GM21526 (cell line): ENCODE results near the gene CATSPERB.
"Not testable (repeated sequence)": the region's sequence is repeated elsewhere in the genome, so short reads cannot be mapped to it uniquely, and the experiment has no call there.

Experiments
- ATAC-seq: cut with Tn5 transposase; IDR thresholded peaks from one replicate; pipeline ENCODE4 v1.9.1; 2021; ENCODE audit warnings: moderate library complexity; ENCODE audit not compliant: unreplicated experiment, low FRiP score

CATSPERB gene

DNA sequence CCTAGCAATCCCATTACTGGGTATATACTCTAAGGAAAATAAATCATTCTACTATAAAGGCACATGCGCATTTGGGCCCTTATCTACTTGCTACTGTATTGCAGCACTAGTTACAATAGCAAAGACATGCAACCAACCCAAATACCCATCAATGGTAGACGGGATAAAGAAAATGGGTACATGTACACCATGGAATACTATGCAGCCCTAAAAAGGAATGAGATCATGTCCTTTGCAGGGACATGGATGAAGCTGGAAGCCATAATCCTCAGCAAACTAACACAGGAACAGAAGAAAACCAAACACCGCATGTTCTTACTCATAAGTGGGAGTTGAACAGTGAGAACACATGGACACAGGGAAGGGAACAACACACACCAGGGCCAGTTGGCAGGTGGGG lies 54.2 kb downstream of the CATSPERB start:
- ATAC-seq, result not testable (repeated sequence)

DNA sequence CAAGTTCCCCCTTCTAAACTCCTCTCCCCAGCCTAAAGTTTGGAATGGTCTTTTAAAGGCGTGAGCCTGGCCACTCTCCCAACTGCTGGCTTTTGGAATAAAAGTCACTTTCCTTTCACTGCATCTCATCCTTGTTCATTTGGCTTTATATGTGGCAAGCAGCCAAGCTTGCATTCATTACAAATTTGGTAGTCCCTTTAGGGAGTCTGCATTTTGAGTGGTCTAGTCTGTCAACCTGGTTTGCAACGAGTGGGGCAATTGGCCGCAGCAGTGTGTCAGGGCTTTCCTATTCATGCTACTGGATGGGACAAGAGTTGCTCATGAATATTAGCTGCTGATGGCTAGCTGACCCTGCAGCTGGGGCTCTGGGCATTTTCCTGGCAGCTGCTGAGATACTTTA lies 57.0 kb downstream of the CATSPERB start:
- ATAC-seq, result no peak

DNA sequence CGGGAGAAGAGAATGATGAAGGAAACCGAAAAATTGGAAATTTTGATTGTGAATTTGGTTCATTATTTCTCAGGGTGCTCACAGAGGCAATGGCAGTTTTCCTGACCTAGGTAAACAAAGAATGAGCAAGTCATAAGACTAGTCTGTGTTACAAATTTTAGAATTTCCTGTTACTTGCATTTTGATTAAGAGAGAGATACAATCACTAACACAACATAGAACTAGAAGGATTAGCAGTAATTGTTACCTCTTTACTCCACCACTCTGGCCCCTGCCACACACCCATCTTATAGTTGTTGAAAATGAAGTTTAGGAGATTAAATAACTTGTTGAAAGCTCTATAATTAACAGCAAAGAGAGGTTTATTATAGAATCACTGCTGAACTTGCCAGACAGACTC lies 62.0 kb downstream of the CATSPERB start:
- ATAC-seq, result no peak

DNA sequence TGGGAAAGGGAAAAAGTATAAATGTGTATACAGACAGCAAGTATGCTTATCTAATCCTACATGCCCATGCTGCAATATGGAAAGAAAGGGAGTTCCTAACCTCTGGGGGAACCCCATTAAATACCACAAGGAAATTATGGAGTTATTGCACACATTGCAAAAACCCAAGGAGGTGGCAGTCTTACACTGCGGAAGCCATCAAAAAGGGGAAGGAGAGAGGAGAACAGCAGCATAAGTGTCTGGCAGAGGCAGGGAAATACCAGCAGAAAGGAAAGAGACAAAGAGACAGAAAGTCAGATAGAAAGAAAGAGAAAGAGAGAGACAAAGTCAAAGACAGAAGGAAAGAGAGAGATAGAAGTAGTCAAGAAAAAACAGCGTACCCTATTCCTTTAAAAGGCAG lies 64.8 kb downstream of the CATSPERB start:
- ATAC-seq, result not testable (repeated sequence)

DNA sequence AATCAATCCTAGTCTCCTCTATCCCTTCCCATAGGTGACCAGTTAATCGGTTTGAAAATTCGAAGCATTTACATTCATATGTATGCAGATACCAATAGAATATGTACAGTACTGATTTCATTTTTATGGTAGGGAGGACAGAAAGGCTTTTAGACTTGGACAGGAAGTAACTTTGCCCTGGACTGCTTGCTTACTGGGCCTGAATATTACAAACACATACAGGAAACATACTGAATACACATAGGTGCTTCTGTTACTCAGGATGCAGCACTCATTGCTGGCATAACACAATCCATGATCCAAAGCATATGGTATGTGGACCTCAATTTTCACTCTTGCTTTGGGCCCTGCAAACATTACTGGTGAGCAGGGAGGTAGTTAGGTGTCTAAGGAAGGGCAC lies 71.1 kb downstream of the CATSPERB start:
- no peak for ATAC-seq

DNA sequence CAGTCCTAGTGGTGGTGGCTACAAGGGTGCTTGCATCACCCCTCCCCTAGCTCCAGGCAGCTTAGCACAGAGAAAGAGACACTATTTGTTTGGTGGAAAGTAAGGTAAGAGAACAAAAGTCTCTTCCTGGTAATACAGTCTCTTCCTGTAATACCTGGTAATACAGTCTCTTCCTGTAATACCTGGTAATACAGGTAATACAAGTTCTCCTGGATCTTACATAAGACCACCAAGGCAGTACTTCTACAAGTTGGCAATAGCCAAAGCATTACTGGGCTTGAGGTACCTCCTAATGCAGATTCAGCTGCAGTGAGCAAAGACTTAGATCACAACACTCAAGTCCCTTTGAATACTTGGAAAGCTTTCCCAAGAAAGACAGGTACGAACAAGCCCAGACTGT lies 77.0 kb downstream of the CATSPERB start:
- ATAC-seq, result no peak

DNA sequence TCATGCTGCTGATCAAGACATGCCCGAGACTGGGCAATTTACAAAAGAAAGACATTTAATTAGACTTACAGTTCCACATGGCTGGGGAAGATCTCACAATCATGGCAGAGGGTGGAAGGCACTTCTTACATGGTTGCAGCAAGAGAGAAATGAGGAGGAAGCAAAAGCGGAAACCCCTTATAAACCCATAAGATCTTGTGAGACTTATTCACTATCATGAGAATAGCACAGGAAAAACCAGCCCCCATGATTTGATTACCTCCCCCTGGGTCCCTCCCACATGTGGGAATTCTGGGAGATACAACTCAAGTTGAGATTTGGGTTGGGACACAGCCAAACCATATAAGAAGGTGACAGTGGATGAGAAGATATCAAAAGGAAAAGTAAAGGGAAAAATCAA lies 78.4 kb downstream of the CATSPERB start:
- ATAC-seq, result no peak

DNA sequence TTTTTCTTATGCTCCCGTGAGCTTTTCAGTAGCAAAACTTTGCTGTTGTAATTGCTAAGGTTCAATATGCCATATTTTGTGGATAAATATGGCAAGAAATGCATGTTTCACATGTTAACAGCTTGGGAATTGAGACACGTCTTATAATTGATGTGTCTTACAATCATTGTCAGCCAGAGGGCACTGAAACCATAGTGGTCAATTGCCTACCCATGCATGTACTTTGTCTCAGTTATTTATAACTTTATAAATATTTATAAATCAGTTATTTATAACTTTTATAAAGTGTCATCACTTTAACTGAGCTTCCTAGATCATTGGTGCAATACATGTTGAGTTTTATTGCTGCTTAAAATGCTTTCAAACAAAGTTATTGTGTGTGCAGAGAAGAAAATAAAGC lies 82.0 kb downstream of the CATSPERB start:
- ATAC-seq, result no peak

DNA sequence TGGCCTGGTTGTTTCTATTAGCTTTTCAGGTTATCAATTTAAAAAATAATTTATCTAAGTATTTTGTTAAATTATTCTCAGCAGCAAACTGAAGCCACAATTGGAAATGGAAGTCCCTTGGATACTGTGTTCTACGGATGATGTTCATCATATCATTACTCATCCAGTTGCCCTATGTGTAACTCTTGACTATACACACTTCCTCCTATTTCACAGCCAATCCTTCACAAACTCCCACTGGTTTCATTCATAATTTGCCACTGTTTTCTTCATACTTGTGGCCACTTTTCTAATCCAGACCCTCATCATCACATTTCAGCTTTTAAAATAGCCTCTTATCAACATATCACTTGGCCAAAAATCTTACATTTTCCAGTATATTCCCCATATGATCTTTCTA lies 84.0 kb downstream of the CATSPERB start:
- ATAC-seq, result no peak

DNA sequence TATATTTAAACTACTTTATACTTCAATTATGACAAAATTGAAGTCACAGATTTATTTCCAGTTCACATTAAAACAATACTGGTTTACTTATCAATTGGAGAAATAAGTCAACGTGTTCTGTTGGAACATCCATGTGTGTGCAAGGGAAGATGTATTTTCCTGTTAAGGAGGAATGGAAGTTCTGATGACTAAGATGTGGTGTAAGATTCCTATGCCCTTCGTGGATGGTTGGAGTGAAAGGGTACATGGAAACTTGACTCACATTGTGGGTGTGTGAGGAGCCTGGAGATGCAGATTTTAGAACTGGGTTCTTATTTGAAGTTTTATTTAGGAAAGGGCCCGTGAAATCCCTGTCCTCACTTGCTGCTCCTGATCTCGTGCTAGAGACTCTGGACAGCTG lies 95.3 kb downstream of the CATSPERB start:
- no peak for ATAC-seq

DNA sequence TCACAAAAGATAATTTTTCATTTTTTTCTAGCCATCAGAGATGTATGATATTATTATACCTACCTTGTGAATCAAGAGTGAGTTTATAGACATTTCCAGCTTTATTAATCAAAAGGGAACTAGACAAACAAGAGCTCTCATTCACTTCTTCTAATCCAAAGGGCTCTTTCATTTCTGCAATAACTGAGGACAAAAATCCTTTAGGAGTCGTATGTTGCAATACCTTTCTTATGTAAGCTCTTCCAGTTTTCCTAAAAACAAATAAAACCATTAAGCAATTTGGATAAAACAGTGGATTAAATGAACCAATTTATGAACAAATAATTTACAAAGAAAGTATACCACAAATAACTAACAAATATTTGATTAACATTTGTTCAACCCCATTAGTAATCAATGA lies 107.1 kb downstream of the CATSPERB start:
- no peak for ATAC-seq

DNA sequence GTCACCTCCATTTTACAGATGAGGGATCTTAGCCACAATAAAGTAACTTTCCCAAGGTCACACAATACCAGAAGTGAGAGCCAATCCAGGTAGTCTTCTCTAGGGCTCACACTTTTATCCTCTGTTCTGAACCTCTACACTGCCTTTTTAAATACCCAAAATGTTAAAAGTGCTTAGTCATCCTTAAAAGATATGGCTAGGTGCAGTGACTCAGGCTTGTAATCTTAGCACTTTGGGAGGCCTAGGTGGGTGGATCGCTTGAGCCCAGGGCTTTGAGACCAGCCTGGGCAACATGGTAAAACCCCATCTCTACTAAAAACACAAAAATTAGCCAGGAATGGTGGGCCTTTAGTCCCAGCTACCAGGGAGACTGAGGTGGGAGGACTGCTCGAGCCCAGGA lies 117.7 kb downstream of the CATSPERB start:
- no peak for ATAC-seq

DNA sequence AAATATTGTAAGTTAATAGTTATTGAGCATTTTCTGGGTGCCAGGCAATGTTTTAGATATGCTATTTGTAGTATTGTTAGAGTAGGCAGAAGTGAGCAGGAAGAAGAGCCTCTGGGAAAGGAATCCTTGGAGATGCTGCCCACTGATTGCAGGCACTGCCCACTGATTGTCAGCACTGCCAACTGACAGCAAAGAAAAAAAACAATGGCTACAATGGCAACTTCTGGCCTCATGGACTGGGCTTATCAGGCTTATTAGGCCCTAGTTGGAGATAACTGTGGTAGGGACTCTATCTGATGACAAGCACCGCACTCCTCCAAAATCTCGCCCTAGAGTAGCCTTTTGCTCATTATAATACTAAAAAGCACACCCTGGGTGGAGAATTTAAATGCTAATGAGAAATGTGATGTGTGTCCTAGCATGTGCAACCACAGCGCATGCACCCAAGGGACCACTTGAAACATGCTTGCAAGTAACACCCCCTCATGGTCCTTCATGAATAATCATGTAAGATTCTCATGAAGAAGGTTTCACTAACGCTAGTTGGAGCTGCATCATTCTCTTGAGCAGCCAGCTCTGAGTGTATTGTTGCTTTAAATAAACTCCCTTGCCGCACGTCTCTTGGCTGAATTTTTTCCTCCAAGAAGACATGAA lies 118.3 kb downstream of the CATSPERB start:
- ATAC-seq, result no peak

DNA sequence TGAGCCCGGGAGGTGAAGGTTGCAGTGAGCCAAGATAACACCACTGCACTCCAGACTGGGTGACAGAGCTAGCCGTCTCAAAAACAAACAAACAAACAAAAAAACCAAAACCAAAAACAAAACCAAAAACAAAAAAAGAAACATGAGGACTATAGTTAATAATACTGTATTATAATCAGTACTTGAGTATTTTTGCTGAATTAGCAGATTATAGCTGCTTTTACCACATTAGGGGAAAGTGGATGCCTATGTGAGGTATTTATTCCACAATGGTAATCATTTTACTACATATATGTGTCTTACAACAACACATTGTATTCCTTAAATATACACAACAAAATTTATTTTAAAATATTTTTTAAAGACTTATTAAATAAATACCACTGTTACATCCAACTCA lies 120.4 kb downstream of the CATSPERB start:
- ATAC-seq, result no peak

DNA sequence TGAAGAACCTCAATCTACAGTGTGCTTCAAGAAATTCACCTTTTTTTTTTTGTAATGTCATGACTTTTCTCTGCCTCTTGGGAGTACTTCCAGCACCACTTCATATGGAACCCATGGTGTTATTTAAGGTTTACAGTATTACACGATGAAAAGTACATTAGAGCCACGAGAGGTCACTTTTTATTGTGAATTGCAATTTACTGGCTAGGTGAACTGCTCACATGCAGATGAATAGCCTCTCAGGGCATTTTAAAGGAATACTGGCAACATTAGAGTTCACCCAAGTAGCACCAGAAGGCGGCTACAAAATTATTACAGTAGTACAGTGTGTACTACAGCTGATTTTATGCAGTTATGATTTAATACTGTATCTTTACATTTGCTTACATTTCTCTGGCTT lies 122.7 kb downstream of the CATSPERB start:
- ATAC-seq, result no peak

DNA sequence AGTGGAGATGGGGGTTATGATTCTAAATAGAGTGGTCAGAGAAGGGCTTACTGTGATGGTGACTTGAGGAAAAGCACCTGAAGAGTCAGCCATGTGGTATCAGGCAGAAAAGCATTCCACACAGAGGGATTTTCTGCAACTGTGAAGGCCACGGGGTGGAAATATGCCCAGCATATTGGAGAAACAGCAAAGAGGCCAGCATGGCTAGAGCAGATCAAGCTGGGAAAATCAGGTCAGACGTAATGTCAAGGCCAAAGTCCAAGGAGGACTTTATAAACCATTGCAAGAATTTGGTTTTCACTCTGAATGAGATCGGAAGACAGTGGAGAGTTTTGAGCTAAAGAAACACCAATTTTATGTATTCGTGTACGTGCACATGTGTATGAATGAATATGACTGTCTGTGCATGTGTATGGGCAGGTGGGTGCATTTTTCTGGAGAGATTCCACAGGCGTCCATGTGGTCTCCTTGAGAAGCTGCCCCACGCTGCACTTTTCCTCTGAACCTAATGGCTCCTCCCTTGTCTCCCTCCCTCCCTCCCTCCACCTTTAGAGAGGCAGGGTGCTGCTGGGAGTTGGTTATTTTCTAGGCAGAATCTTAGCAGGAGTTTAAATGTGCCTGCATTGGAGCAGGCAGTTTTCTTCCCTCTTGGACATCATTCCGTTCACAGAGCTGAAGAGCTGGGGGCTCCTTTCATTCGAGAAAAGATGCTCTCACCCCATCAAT lies 124.4 kb downstream of the CATSPERB start:
- no peak for ATAC-seq

DNA sequence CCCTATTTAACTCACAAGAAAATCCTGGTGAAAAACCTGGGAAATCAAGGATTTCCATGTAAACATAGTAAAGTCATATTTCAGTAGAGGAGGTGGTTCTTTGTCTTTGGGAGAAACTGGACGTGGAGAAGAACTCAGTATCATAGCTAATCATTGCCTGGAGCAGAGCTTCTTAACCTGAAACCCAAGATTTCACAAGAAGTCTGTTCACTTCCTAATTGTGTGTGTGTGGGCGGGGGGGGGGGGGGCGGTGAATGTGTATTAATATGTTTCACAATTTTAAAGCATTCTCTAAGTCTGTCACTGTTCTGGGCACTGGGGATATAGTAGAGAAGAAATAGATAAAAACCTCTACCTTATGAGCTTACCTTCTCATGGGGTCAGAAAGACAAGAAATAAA lies 125.0 kb downstream of the CATSPERB start:
- no peak for ATAC-seq

DNA sequence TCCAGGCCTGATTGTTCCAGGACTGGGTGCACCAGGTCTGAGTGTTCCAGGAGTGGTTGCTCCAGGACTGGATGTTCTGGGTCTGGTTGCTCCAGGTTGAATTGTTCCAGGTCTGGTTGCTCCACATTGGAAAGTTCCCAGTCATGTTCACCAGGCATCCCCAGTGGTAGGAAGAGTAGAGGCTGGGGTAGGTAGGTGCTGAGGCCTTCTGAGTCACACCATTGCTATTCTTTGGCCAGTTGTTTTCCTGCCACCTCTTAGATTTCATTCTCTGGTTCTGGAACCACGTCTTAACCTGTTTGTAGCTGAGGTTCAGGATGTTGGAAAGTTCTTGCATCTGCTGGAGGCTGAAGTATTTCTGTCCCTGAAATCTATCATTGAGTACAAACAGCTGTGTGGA lies 127.3 kb downstream of the CATSPERB start:
- not testable (repeated sequence) for ATAC-seq

DNA sequence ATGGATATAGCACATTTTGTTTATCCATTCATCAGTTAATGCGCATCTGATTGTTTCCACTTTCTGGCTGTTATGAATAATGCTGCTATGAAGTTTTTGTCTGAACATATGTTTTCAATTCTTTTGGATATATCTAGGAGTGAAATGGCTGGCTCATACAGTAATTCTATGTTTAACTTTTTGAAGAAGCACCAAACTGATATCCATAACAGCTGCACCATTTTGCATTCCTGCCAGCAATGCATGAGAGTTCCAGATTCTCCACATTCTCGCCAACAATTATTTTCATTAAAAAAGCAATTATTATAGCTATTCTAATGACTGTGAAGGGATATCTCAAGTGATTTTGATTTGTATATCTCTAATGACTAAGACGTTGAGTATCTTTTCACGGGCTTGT lies 131.9 kb downstream of the CATSPERB start:
- ATAC-seq, result no peak

DNA sequence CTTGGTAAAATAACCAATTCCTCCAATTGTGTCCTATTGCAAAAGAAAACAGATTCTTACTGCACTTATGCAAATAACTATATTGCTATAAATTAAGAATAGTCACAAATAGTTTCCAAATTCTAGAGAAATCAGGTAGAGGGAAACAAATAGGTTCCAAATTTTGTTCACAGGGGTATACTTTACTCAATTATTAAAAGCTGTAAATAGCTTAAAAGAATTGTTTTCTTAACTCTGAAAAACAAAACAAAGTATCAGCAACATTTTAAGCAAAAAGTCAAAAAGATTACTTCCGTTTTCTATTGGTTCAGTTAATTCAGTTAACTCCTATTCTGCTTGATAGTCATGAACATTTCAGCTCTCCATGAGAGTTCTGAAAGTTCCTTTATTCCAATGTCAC lies 136.2 kb downstream of the CATSPERB start:
- ATAC-seq, result no peak

DNA sequence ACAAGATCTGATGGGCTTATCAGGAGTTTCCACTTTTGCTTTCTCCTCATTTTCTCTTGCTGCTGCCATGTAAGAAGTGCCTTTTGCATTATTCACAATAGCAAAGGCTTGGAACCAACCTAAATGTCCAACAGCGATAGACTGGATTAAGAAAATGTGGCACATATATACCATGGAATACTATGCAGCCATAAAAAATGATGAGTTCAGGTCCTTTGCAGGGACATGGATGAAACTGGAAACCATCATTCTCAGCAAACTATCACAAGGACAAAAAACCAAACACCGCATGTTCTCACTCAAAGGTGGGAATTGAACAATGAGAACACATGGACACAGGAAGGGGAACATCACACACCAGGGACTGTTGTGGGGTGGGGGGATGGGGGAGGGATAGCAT lies 137.9 kb downstream of the CATSPERB start:
- not testable (repeated sequence) for ATAC-seq

DNA sequence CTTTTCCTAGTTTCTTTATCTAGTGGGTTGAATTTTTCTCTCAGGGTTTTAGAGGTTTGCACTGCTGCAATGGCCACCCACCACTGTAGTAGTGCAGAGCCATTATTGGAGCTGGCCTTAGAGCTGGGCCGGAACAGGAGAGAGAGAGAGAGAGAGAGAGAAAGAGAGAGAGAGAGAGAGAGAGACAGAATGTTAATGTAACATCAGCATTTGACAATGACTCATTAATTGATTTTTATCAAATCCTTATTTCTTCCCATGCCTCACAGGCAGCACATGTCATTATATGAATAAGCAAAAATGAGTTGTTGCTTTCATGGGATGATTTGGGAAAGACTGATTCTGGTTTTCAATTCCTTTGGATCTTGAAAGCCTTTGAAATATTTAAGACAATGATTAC lies 145.5 kb downstream of the CATSPERB start:
- ATAC-seq, result no peak
